ENCODE data around the gene SRGAP1.
"Not testable (repeated sequence)": the region's sequence is repeated elsewhere in the genome, so short reads cannot be mapped to it uniquely, and the experiment has no call there.

The SRGAP1 gene

DNA sequence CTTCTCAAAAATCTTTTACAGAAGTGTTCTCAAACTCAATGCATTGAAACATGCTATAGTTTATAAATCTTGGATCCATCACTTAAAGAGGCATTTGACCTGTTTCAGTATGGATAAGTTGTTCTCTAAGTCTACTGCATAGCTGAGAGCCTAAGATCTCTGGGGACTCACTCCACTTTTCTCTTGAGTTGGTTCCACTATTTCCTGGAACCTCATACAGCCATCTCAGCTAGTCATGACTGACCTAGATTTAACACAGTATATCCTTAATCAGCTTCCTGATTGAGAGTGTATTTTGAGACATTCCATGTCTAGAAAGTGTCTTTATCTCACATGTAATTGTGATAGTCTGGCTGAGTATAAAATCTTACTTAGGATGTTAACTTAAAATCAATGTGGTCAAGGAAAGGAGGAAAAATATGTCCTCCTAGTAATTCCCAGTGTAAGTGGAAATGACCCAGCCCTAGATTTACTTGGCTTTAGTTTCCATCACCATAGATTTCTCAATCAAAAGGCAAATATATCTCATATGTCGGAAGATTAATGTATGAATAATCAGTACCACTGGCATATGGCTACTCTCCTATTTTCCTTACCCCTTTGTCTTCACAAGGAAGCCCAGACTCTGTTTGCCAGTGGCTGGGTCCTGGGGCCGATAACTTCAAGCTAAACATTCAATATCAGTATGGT is 315.7 kb downstream of the SRGAP1 start:
- Histone ChIP-seq H3K4me3 (ENCODE audit: low read depth in 1 of 2, low read length in 2 of 2) (no peak overlapping the region), H3K27ac (ENCODE audit: low read length) (no peak overlapping the region), H3K4me1 (ENCODE audit: control insufficient read depth in 1 of 2, insufficient read depth in 2 of 2, low read length in 2 of 2) (no peaks in the 10 kb centered on the region), H3K9me3 (ENCODE audit: control insufficient read depth in 1 of 2, low read length in 2 of 2) (no peaks in the 10 kb centered on the region), H3K36me3 (ENCODE audit: control insufficient read depth in 1 of 2, insufficient read depth in 2 of 2, low read length in 2 of 2) (no peaks in the 10 kb centered on the region), H3K27me3 (ENCODE audit: low read depth, low read length) (no peaks in the 10 kb centered on the region)

GRCh38 chr12:64160711-64161060 is 316.2 kb downstream of the SRGAP1 start:
- Histone ChIP-seq H3K27me3 (ENCODE audit: low read depth, low read length) (no peaks in the 10 kb centered on the region), H3K9me3 (ENCODE audit: control insufficient read depth in 1 of 2, low read length in 2 of 2) (no peaks in the 10 kb centered on the region), H3K27ac (ENCODE audit: low read length) (no peak overlapping the region), H3K4me3 (ENCODE audit: low read depth in 1 of 2, low read length in 2 of 2) (no peak overlapping the region), H3K4me1 (ENCODE audit: control insufficient read depth in 1 of 2, insufficient read depth in 2 of 2, low read length in 2 of 2) (no peaks in the 10 kb centered on the region), H3K36me3 (ENCODE audit: control insufficient read depth in 1 of 2, insufficient read depth in 2 of 2, low read length in 2 of 2) (no peaks in the 10 kb centered on the region)

DNA sequence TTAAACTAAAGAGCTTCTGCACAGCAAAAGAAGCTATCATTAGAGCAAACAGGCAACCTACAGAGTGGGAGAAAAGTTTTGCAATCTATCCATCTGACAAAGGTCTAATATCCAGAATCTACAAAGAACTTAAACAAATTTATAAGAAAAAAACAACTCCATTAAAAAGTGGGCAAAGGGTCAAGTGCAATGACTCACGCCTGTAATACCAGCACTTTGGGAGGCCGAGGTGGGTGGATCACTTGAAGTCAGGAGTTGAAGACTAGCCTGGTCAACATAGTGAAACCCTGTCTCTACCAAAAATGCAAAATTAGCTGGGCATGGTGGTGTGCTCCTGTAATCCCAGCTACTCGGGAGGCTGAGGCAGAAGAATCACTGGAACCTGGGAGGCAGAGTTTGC is 322.1 kb downstream of the SRGAP1 start:
- not testable (repeated sequence) for H3K4me3 ChIP-seq (ENCODE audit: low read depth in 1 of 2, low read length in 2 of 2); H3K36me3 ChIP-seq (ENCODE audit: control insufficient read depth in 1 of 2, insufficient read depth in 2 of 2, low read length in 2 of 2); H3K27me3 ChIP-seq (ENCODE audit: low read depth, low read length); H3K4me1 ChIP-seq (ENCODE audit: control insufficient read depth in 1 of 2, insufficient read depth in 2 of 2, low read length in 2 of 2); H3K9me3 ChIP-seq (ENCODE audit: control insufficient read depth in 1 of 2, low read length in 2 of 2); H3K27ac ChIP-seq (ENCODE audit: low read length)

- not testable (repeated sequence) for H3K4me3 ChIP-seq (ENCODE audit: low read depth in 1 of 2, low read length in 2 of 2); H3K27ac ChIP-seq (ENCODE audit: low read length); H3K27me3 ChIP-seq (ENCODE audit: low read depth, low read length); H3K9me3 ChIP-seq (ENCODE audit: control insufficient read depth in 1 of 2, low read length in 2 of 2); H3K36me3 ChIP-seq (ENCODE audit: control insufficient read depth in 1 of 2, insufficient read depth in 2 of 2, low read length in 2 of 2); H3K4me1 ChIP-seq (ENCODE audit: control insufficient read depth in 1 of 2, insufficient read depth in 2 of 2, low read length in 2 of 2)
Measured at GRCh38 chr12:64167041-64167440, 322.5 kb downstream of the SRGAP1 start.

DNA sequence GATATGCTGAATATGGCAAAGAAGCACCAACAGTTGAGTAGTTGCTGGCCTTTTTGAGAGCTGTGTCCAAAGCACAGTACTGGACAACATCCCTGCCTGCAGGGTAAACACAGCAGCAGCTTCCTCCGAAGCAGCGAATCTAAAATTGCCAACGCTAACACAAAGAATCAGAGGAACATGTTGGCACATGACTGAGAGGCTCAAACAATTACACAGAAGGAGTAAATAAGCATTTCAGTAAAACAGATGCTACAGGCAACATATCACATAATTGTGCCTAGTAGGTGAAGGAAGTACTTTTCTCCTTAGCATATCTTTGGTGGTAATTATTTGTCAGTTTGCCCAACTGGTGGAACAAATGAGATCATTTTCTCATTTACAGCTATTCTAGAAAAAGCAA is 325.5 kb downstream of the SRGAP1 start:
- no peaks in the 10 kb centered on the region for H3K27me3 ChIP-seq (ENCODE audit: low read depth, low read length)
- H3K4me1 ChIP-seq (ENCODE audit: control insufficient read depth in 1 of 2, insufficient read depth in 2 of 2, low read length in 2 of 2), result no peaks in the 10 kb centered on the region
- no peak overlapping the region for H3K27ac ChIP-seq (ENCODE audit: low read length)
- H3K36me3 ChIP-seq (ENCODE audit: control insufficient read depth in 1 of 2, insufficient read depth in 2 of 2, low read length in 2 of 2), result no peaks in the 10 kb centered on the region
- H3K9me3 ChIP-seq (ENCODE audit: control insufficient read depth in 1 of 2, low read length in 2 of 2), result no peaks in the 10 kb centered on the region
- H3K4me3 ChIP-seq (ENCODE audit: low read depth in 1 of 2, low read length in 2 of 2), result no peak overlapping the region

- H3K9me3 ChIP-seq (ENCODE audit: control insufficient read depth in 1 of 2, low read length in 2 of 2), result no peaks in the 10 kb centered on the region
- H3K36me3 ChIP-seq (ENCODE audit: control insufficient read depth in 1 of 2, insufficient read depth in 2 of 2, low read length in 2 of 2), result no peaks in the 10 kb centered on the region
- H3K4me1 ChIP-seq (ENCODE audit: control insufficient read depth in 1 of 2, insufficient read depth in 2 of 2, low read length in 2 of 2), result no peaks in the 10 kb centered on the region
- no peaks in the 10 kb centered on the region for H3K27me3 ChIP-seq (ENCODE audit: low read depth, low read length)
- no peak overlapping the region for H3K4me3 ChIP-seq (ENCODE audit: low read depth in 1 of 2, low read length in 2 of 2)
- no peak overlapping the region for H3K27ac ChIP-seq (ENCODE audit: low read length)
Measured at GRCh38 chr12:64170730-64171129, 326.2 kb downstream of the SRGAP1 start.

DNA sequence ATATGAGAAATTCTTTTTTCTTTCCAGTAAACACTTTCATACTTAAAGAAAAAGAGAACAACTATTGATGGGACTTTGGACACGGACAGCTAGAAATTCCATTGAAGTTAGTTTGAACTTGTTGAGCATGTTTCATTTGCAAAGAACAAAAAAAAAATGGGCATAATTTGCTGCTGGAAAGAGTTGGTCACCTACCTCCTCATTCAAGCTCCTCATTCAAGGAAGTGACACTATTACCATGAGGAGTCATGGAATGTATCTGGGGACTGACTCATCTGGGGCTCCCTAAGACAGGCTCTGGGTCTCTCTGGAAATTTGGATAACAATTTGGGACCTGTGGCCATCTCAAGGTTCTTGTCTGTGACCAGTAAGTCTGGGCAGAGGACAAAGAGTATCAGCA is 327.2 kb downstream of the SRGAP1 start:
- no peaks in the 10 kb centered on the region for H3K9me3 ChIP-seq (ENCODE audit: control insufficient read depth in 1 of 2, low read length in 2 of 2)
- H3K36me3 ChIP-seq (ENCODE audit: control insufficient read depth in 1 of 2, insufficient read depth in 2 of 2, low read length in 2 of 2), result no peaks in the 10 kb centered on the region
- H3K4me3 ChIP-seq (ENCODE audit: low read depth in 1 of 2, low read length in 2 of 2), result no peak overlapping the region
- H3K27ac ChIP-seq (ENCODE audit: low read length), result no peak overlapping the region
- H3K4me1 ChIP-seq (ENCODE audit: control insufficient read depth in 1 of 2, insufficient read depth in 2 of 2, low read length in 2 of 2), result no peaks in the 10 kb centered on the region
- H3K27me3 ChIP-seq (ENCODE audit: low read depth, low read length), result no peaks in the 10 kb centered on the region

DNA sequence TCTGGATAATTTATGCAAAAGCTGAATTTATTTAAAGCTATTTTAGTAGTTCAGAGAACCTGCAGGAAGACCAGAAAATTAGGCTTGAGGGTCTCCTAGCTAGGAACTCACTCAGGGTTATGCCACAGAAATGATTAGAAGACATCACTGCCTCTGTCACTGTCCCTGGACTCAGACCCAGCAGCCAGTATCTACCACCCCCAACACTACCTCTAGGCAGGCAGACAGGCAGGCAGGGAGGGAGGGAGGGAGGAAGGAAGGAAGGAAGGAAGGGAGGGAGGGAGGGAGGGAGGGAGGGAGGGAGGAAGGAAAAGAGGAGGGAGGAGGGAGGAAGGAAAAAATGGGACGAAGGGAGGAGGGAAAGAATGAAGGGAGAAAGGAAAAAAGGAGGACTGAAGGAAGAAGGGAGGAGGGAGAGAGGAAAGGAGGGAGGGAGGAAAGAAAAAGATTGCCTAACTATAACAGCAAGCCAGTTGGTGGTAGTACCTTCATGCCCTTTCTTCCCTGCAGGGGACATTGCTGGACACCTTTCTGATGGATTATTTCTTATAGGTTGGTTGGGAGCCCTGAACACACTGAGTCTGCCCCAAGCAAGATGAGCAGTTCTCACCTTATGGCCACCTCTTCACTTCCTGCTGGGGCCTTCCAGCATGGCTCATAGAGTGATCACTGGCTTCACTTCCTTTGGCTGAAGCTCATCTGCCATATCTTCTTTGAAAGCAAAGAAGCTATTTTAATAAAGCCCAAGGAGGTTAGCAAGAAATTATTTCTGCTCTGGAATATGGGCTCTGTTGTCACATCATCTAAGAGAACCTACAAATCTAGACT is 327.9 kb downstream of the SRGAP1 start:
- H3K36me3 ChIP-seq (ENCODE audit: control insufficient read depth in 1 of 2, insufficient read depth in 2 of 2, low read length in 2 of 2), result no peaks in the 10 kb centered on the region
- no peaks in the 10 kb centered on the region for H3K9me3 ChIP-seq (ENCODE audit: control insufficient read depth in 1 of 2, low read length in 2 of 2)
- H3K4me3 ChIP-seq (ENCODE audit: low read depth in 1 of 2, low read length in 2 of 2), result no peak overlapping the region
- H3K4me1 ChIP-seq (ENCODE audit: control insufficient read depth in 1 of 2, insufficient read depth in 2 of 2, low read length in 2 of 2), result no peaks in the 10 kb centered on the region
- no peaks in the 10 kb centered on the region for H3K27me3 ChIP-seq (ENCODE audit: low read depth, low read length)
- no peak overlapping the region for H3K27ac ChIP-seq (ENCODE audit: low read length)

GRCh38 chr12:64173456-64173855 is 329.0 kb downstream of the SRGAP1 start:
- Histone ChIP-seq H3K27ac (ENCODE audit: low read length) (no peak overlapping the region), H3K9me3 (ENCODE audit: control insufficient read depth in 1 of 2, low read length in 2 of 2) (no peaks in the 10 kb centered on the region), H3K4me3 (ENCODE audit: low read depth in 1 of 2, low read length in 2 of 2) (no peak overlapping the region), H3K36me3 (ENCODE audit: control insufficient read depth in 1 of 2, insufficient read depth in 2 of 2, low read length in 2 of 2) (no peaks in the 10 kb centered on the region), H3K4me1 (ENCODE audit: control insufficient read depth in 1 of 2, insufficient read depth in 2 of 2, low read length in 2 of 2) (no peaks in the 10 kb centered on the region), H3K27me3 (ENCODE audit: low read depth, low read length) (no peaks in the 10 kb centered on the region)

DNA sequence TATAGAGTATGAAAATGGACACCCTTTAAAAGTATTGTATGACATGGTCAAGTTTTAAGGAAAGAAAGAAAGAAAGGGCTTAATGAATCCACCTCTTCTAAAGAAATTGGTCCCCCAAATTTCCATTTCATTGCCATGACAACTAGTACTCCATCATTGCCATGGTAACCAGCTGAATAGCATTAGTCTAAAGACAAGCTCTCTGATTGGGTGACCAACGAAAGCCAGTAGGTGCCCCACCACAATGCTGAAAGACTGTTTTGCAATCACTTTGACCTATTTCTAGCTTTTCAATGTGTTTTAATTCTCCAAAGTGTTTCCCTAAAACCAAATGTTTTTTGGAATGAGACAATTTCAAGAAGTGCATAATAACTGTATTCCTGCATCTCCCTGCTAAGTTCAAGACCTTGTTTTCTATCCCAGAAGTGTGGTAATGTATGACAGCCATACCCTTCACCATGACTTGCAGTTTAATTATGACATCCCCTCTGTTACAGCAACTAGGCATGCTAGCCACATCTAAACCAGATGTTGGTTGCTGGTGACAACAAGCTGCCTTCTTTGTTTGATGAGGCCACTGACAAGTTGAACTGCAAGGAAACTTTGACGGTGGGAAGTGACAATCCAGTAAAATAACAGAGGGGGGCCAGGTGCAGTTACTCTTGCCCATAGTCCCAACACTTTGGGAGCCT is 330.9 kb downstream of the SRGAP1 start:
- H3K27me3 ChIP-seq (ENCODE audit: low read depth, low read length), result no peaks in the 10 kb centered on the region
- no peaks in the 10 kb centered on the region for H3K4me1 ChIP-seq (ENCODE audit: control insufficient read depth in 1 of 2, insufficient read depth in 2 of 2, low read length in 2 of 2)
- no peak overlapping the region for H3K27ac ChIP-seq (ENCODE audit: low read length)
- no peak overlapping the region for H3K4me3 ChIP-seq (ENCODE audit: low read depth in 1 of 2, low read length in 2 of 2)
- H3K9me3 ChIP-seq (ENCODE audit: control insufficient read depth in 1 of 2, low read length in 2 of 2), result no peaks in the 10 kb centered on the region
- H3K36me3 ChIP-seq (ENCODE audit: control insufficient read depth in 1 of 2, insufficient read depth in 2 of 2, low read length in 2 of 2), result no peaks in the 10 kb centered on the region

GRCh38 chr12:64177001-64177400 is 332.5 kb downstream of the SRGAP1 start:
- peaks cover 0 to 4% of the 10 kb centered on the region in 2 donors for H3K36me3 ChIP-seq (ENCODE audit: control insufficient read depth in 1 of 2, insufficient read depth in 2 of 2, low read length in 2 of 2)
- H3K27ac ChIP-seq (ENCODE audit: low read length), result no peak overlapping the region
- H3K4me3 ChIP-seq (ENCODE audit: low read depth in 1 of 2, low read length in 2 of 2), result no peak overlapping the region
- H3K27me3 ChIP-seq (ENCODE audit: low read depth, low read length), result no peaks in the 10 kb centered on the region
- H3K4me1 ChIP-seq (ENCODE audit: control insufficient read depth in 1 of 2, insufficient read depth in 2 of 2, low read length in 2 of 2), result no peaks in the 10 kb centered on the region
- H3K9me3 ChIP-seq (ENCODE audit: control insufficient read depth in 1 of 2, low read length in 2 of 2), result no peaks in the 10 kb centered on the region
